HEK293 (cell line): ENCODE data around the gene IMMP2L.

ENCODE experiments used
- CTCF ChIP-seq: fragments of 450-650 bp; formaldehyde crosslinking; IDR thresholded peaks from 2 replicates; pipeline ENCODE4 v1.5.1; 2016; ENCODE audit warnings: missing biosample characterization, missing genetic modification characterization
- GLI4 ChIP-seq: fragments of 450-650 bp; formaldehyde crosslinking; IDR thresholded peaks from 2 replicates; pipeline ENCODE4 v1.5.1; 2016; ENCODE audit warnings: missing biosample characterization, missing genetic modification characterization
- HOXD13 ChIP-seq: sonication (generic); formaldehyde crosslinking; IDR thresholded peaks from 2 replicates; pipeline ENCODE4 v1.8.0; 2022; ENCODE audit warnings: missing genetic modification reagents, borderline replicate concordance
- SALL2 ChIP-seq: fragments of 450-650 bp; formaldehyde crosslinking; IDR thresholded peaks from 2 replicates; pipeline ENCODE4 v1.5.0; 2017; ENCODE audit warnings: missing biosample characterization, mild to moderate bottlenecking, missing genetic modification characterization, borderline replicate concordance
- TCF7L2 ChIP-seq: IDR thresholded peaks from 2 replicates; pipeline ENCODE4 v1.6.1; 2011; ENCODE audit warnings: low read depth, mild to moderate bottlenecking, inconsistent platforms, low read length, moderate library complexity, borderline replicate concordance
- ZBTB1 ChIP-seq: fragments of 450-650 bp; formaldehyde crosslinking; IDR thresholded peaks from 2 replicates; pipeline ENCODE4 v1.5.1; 2016; ENCODE audit warnings: missing biosample characterization, missing genetic modification characterization
- ZEB2 ChIP-seq: fragments of 450-650 bp; formaldehyde crosslinking; IDR thresholded peaks from 2 replicates; pipeline ENCODE4 v1.5.1; 2016; ENCODE audit warnings: missing biosample characterization, missing genetic modification characterization
- ZFP41 ChIP-seq: fragments of 450-650 bp; formaldehyde crosslinking; IDR thresholded peaks from 2 replicates; pipeline ENCODE4 v1.5.1; 2016; ENCODE audit warnings: missing biosample characterization, missing genetic modification characterization, borderline replicate concordance
- ZNF138 ChIP-seq: fragments of 450-650 bp; formaldehyde crosslinking; IDR thresholded peaks from 2 replicates; pipeline ENCODE4 v1.5.1; 2016; ENCODE audit warnings: missing biosample characterization, missing genetic modification characterization, borderline replicate concordance
- ZNF2 ChIP-seq: fragments of 450-650 bp; formaldehyde crosslinking; IDR thresholded peaks from 2 replicates; pipeline ENCODE4 v1.5.1; 2016; ENCODE audit warnings: missing biosample characterization, missing genetic modification characterization
- ZNF510 ChIP-seq: fragments of 450-650 bp; formaldehyde crosslinking; IDR thresholded peaks from 2 replicates; pipeline ENCODE4 v1.5.1; 2018; ENCODE audit warnings: mild to moderate bottlenecking, missing genetic modification characterization, missing biosample characterization; ENCODE audit not compliant: insufficient replicate concordance
- ZNF791 ChIP-seq: fragments of 450-650 bp; formaldehyde crosslinking; IDR thresholded peaks from 2 replicates; pipeline ENCODE4 v1.5.1; 2016; ENCODE audit warnings: missing biosample characterization, missing genetic modification characterization
- ZNF792 ChIP-seq: fragments of 450-650 bp; formaldehyde crosslinking; IDR thresholded peaks from 2 replicates; pipeline ENCODE4 v1.5.1; 2016; ENCODE audit warnings: missing biosample characterization, missing genetic modification characterization
- ZSCAN18 ChIP-seq: fragments of 450-650 bp; formaldehyde crosslinking; IDR thresholded peaks from 2 replicates; pipeline ENCODE4 v1.5.1; 2016; ENCODE audit warnings: missing biosample characterization, missing genetic modification characterization

- TF ChIP-seq ZBTB1 (tag by site-specific recombination) (no peak), GLI4 (tag by site-specific recombination) (no peak), ZSCAN18 (no peak), SALL2 (tag by site-specific recombination) (no peak), CTCF (tag by site-specific recombination) (no peak), ZNF2 (tag by site-specific recombination) (no peak), TCF7L2 (no peak), HOXD13 (CRISPR knock-in tag) (no peak), ZNF791 (tag by site-specific recombination) (no peak), ZFP41 (tag by site-specific recombination) (no peak), ZNF138 (tag by site-specific recombination) (no peak), ZNF792 (tag by site-specific recombination) (no peak), ZNF510 (tag by site-specific recombination) (no peak), ZEB2 (tag by site-specific recombination) (no peak)
These were observed 125.7 kb downstream of the IMMP2L start for GRCh38 chr7:111436608-111437007.
